HCT116 (cell line): ENCODE measurements around the gene GPR157. TPM values are rescaled to one million over a fixed set of nuclear protein-coding genes. Genes with fewer than 3 reads are reported as not detected.

Experiments
- ATAC-seq: fragments of 200-7000 bp; cut with Tn5 transposase; 2 replicates; pipeline ENCODE4 v1.9.1; 2020; ENCODE audit warnings: mild to moderate bottlenecking, moderate library complexity
- BruUV-seq: library from RNA; stranded (reverse); fragments of 400-500 nt; replicated peaks from 2 replicates; lab custom pipeline; 2021; lab: Mats Ljungman, UMichigan
- CTCF ChIA-PET: fragments of 300-600 bp; sonication (Branson Sonifier 250); formaldehyde crosslinking; loops from one replicate; lab custom pipeline; 2021; ENCODE audit warnings: antibody characterized with exemption; lab: Charles Lee
- POLR2A ChIA-PET: fragments of 300-600, 350-600 bp; sonication (Branson Sonifier 250); formaldehyde crosslinking; loops from one replicate; lab custom pipeline; 2021; ENCODE audit warnings: antibody characterized with exemption; lab: Charles Lee
- RAD21 ChIA-PET, 2 experiments: fragments of 300-600 bp; sonication (Branson Sonifier 250); formaldehyde crosslinking; loops; one replicate each; lab custom pipeline; 2023; ENCODE audit warnings: low total read pairs in 2 of 2; ENCODE audit not compliant: uncharacterized antibody in 2 of 2, unreplicated experiment in 2 of 2, low non-redundant PET in 1 of 2; lab: Charles Lee
- DNase-seq: peaks from one replicate; pipeline ENCODE4 v3.0.0-alpha.2; 2010; ENCODE audit warnings: low read depth, low spot score
- H2AFZ ChIP-seq: fragments of 200-600 bp; shearing (Covaris generic), sonication (generic); 2 replicates; pipeline ENCODE4 v1.6.1; 2017; ENCODE audit warnings: low read depth, mixed run types, mixed read lengths, antibody characterized with exemption, low read length; ENCODE audit not compliant: poor library complexity, severe bottlenecking
- H3K27ac ChIP-seq: 2 replicates; pipeline ENCODE4 v1.5.1; 2012; ENCODE audit warnings: low read depth, low read length
- H3K27me3 ChIP-seq: fragments of 200-600 bp; sonication (generic); 2 replicates; pipeline ENCODE4 v1.6.1; 2016; ENCODE audit warnings: mixed run types, low read length, mixed read lengths; ENCODE audit not compliant: insufficient read depth
- H3K36me3 ChIP-seq, 2 experiments: fragments of 200-500 bp in 1 of 2; fragments of 200-600 bp in 1 of 2; sonication (Bioruptor generic) in 1 of 2; sonication (generic) in 1 of 2; 2 replicates each; pipeline versions ENCODE4 v1.5.1 to v1.6.1; 2014 to 2016; ENCODE audit warnings: low read length in 2 of 2, inconsistent platforms in 1 of 2, mixed read lengths in 1 of 2, mixed run types in 1 of 2; ENCODE audit not compliant: insufficient read depth in 2 of 2, control insufficient read depth in 1 of 2
- H3K4me1 ChIP-seq, 2 experiments: fragments of 200-600 bp in 1 of 2; sonication (generic) in 1 of 2; 2 replicates each; pipeline versions ENCODE4 v1.5.1 to v1.6.1; 2012 to 2017; ENCODE audit warnings: low read length in 2 of 2, inconsistent platforms in 1 of 2, mild to moderate bottlenecking in 1 of 2, mixed read lengths in 1 of 2, mixed run types in 1 of 2, moderate library complexity in 1 of 2; ENCODE audit not compliant: insufficient read depth in 2 of 2, control insufficient read depth in 1 of 2
- H3K4me2 ChIP-seq: fragments of 200-600 bp; sonication (generic); 2 replicates; pipeline ENCODE4 v1.6.1; 2017; ENCODE audit warnings: mixed run types, low read length, mixed read lengths
- H3K4me3 ChIP-seq, 2 experiments: fragments of 200-600 bp in 1 of 2; sonication (generic) in 1 of 2; replicated peaks in 1 of 2; 2 replicates each; pipeline ENCODE4 v1.5.1; 2011 to 2016; ENCODE audit warnings: low read length in 2 of 2, control low read depth in 1 of 2, low read depth in 1 of 2, mild to moderate bottlenecking in 1 of 2, mixed read lengths in 1 of 2, mixed run types in 1 of 2
- H3K79me2 ChIP-seq: fragments of 200-600 bp; sonication (generic); 2 replicates; pipeline ENCODE4 v1.6.1; 2017; ENCODE audit warnings: mild to moderate bottlenecking, mixed run types, low read length, moderate library complexity, mixed read lengths; ENCODE audit not compliant: insufficient read depth
- H3K9ac ChIP-seq: fragments of 200-600 bp; sonication (generic); 2 replicates; pipeline ENCODE4 v1.6.1; 2016; ENCODE audit warnings: low read length, mixed read lengths
- H3K9me2 ChIP-seq: fragments of 200-600 bp; sonication (generic), shearing (Covaris generic); 2 replicates; pipeline ENCODE4 v1.6.1; 2017; ENCODE audit warnings: mixed run types, mild to moderate bottlenecking, moderate library complexity; ENCODE audit not compliant: insufficient read depth
- H3K9me3 ChIP-seq, 2 experiments: fragments of 200-500 bp in 1 of 2; fragments of 200-600 bp in 1 of 2; sonication (Bioruptor generic) in 1 of 2; sonication (generic) in 1 of 2; 2 replicates each; pipeline ENCODE4 v1.6.1; 2014 to 2017; ENCODE audit warnings: low read length in 2 of 2, mixed read lengths in 2 of 2, inconsistent platforms in 1 of 2, low read depth in 1 of 2, mild to moderate bottlenecking in 1 of 2, mixed run types in 1 of 2, moderate library complexity in 1 of 2; ENCODE audit not compliant: control insufficient read depth in 1 of 2, insufficient read depth in 1 of 2
- H4K20me1 ChIP-seq: fragments of 200-600 bp; sonication (generic), shearing (Covaris generic); 2 replicates; pipeline ENCODE4 v1.6.1; 2017; ENCODE audit warnings: mixed run types, mild to moderate bottlenecking, moderate library complexity; ENCODE audit not compliant: insufficient read depth
- CTCF ChIP-seq, 3 experiments: fragments of 200-600 bp in 1 of 3; sonication (generic) in 1 of 3; IDR thresholded peaks in 2 of 3; conservative IDR thresholded peaks in 1 of 3; 2 replicates each; pipeline ENCODE4 v1.5.1; 2012 to 2017; ENCODE audit warnings: low read depth in 2 of 3, low read length in 2 of 3, antibody characterized with exemption in 1 of 3, borderline replicate concordance in 1 of 3, control low read depth in 1 of 3, mild to moderate bottlenecking in 1 of 3, mixed read lengths in 1 of 3, mixed run types in 1 of 3, moderate library complexity in 1 of 3; ENCODE audit not compliant: insufficient read depth in 1 of 3
- FOSL1 ChIP-seq: IDR thresholded peaks from 2 replicates; pipeline ENCODE4 v1.6.1; 2012; ENCODE audit warnings: low read depth
- SRF ChIP-seq: IDR thresholded peaks from 2 replicates; pipeline ENCODE4 v1.6.1; 2012; ENCODE audit warnings: low read depth
- TCF7L2 ChIP-seq: IDR thresholded peaks from 2 replicates; pipeline ENCODE4 v1.7.0; 2011; ENCODE audit warnings: borderline replicate concordance, inconsistent platforms; ENCODE audit not compliant: insufficient read depth, insufficient read length; ENCODE audit errors: extremely low read depth
- YY1 ChIP-seq: IDR thresholded peaks from 2 replicates; pipeline ENCODE4 v1.6.1; 2011; ENCODE audit warnings: low read length, low read depth, moderate library complexity, mild to moderate bottlenecking; ENCODE audit not compliant: insufficient replicate concordance; ENCODE audit errors: extremely low read depth
- ZBTB33 ChIP-seq: IDR thresholded peaks from 2 replicates; pipeline ENCODE4 v1.6.1; 2011; ENCODE audit warnings: mild to moderate bottlenecking, low read length, moderate library complexity; ENCODE audit not compliant: insufficient replicate concordance; ENCODE audit errors: extremely low read depth
- ZNF274 ChIP-seq: fragments of 200-500 bp; sonication (Bioruptor generic); IDR thresholded peaks from 2 replicates; pipeline ENCODE4 v1.6.1; 2014; ENCODE audit warnings: mild to moderate bottlenecking, low read depth, low read length, inconsistent platforms
- intact Hi-C: fragments of 100-400 bp; cut with micrococcal nuclease; formaldehyde crosslinking; loops from 2 replicates; pipeline ENCODE4 v1.10.0; 2022
- total RNA-seq: library from RNA; stranded (reverse); gene quantifications from one replicate; pipeline ENCODE4 v1.2.1, GENCODE V29; 2021; ENCODE audit not compliant: unreplicated experiment

GPR157 gene
- total RNA-seq, 1 experiment from 2014 or later, result 7.7 TPM

DNA sequence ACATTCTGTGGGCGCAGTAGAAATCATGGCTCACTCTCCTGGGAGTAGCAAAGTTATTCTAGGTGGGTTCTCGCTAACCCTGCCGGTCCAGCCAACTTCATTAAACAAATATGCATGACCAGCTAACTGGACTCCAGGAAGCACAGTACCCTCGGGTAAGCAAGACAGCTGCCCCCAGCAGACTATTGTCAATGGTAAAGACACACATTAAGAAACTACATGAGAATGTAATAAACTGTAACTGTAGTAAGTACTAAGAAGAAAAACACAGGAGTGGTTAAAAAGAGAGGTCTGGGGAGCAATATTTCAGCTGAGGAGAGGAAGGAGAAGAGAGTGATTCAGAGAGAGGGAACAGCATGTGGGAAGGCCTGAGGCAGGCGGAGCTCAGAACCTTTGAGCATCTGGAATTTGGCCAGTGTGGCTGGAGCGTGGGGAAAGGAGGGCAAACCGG lies 66.9 kb downstream of the GPR157 start:
- BruUV-seq, result no TSS peak
- DNase-seq, result no peak
- Histone ChIP-seq H3K4me3 (no peak overlapping the region), H3K36me3 (no peaks in the 10 kb centered on the region), H3K9ac (no peak overlapping the region), H3K79me2 (no peaks in the 10 kb centered on the region), H3K27me3 (no peaks in the 10 kb centered on the region), H4K20me1 (no peaks in the 10 kb centered on the region), H3K9me3 (no peaks in the 10 kb centered on the region), H3K27ac (no peak overlapping the region), H2AFZ (no peak overlapping the region), H3K4me1 (peaks cover 0 to 8% of the 10 kb centered on the region in 2 experiments; a peak in 1 of 4 replicates), H3K4me2 (no peak overlapping the region), H3K9me2 (no peaks in the 10 kb centered on the region)
- no peak for TF ChIP-seq TCF7L2
- RAD21 ChIA-PET, result no interaction called here
- intact Hi-C loops, result no loop called here
- POLR2A ChIA-PET, result no interaction called here
- CTCF ChIA-PET, result no interaction called here
- ATAC-seq, result no peak

DNA sequence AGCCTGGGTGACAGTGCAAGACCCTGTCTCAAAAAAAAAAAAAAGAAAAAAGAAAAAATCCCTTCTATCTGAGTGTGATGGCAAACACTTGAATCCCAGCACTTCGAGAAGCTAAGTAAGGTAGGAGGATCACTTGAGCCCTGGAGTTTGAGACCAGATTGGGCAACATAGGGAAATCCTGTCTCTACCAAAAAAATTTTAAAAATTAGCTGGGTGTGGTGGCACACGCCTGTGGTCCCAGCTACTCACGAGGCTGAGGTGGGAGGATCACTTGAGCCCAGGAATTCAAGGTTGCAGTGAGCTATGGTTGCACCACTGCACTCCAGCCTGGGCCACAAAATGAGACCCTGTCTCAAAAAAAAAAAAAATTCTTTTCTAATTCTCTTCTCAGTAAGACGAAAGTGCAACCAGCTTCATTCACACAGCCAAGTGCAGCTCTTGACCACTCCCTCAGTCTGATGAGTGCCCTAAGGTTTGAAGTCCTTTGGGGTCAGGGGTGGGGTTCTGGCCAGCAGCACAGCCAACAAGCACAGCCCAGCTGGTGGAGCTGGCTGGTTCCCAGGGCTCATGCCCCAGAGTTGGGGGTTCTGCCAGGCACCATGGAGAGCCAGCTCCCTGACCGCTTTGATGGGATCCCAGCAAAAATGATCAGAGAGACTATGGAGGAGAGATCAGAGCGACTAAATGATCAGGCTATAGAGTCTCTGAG lies 67.5 kb downstream of the GPR157 start:
- Histone ChIP-seq H3K36me3 (no peaks in the 10 kb centered on the region), H3K9me2 (no peaks in the 10 kb centered on the region)
- TF ChIP-seq YY1 (no peak), CTCF (IDR thresholded peaks at IDR 0.05 in 2 of 3, conservative IDR thresholded peaks at IDR 0.05 in 1 of 3; ENCODE audit: borderline replicate concordance in 1 of 3, insufficient read depth in 1 of 3, low read depth in 2 of 3, low read length in 2 of 3) (no peak), ZNF274 (no peak), SRF (no peak), FOSL1 (no peak), ZBTB33 (no peak)
- TF ChIP-seq, all 23 proteins: peak for 0
- DNase-seq (no peak), ATAC-seq (no peak)
- H3K27ac ChIP-seq, result no peak overlapping the region
- ChIA-PET POLR2A (no interaction called here), RAD21 (interaction anchor here in 1 of 2 experiments (0.7 kb wide), 1 partner anchor 135 kb away, joined by 3 read pairs; no protein-coding TSS in a partner anchor), CTCF (no interaction called here)
- no peak overlapping the region for H2AFZ ChIP-seq
- H3K79me2 ChIP-seq, result no peaks in the 10 kb centered on the region
- H3K4me1 ChIP-seq, result peaks cover 0 to 8% of the 10 kb centered on the region in 2 experiments; a peak in 1 of 4 replicates
- intact Hi-C loops, result no loop called here
- no peak overlapping the region for H3K4me2 ChIP-seq
- no peaks in the 10 kb centered on the region for H3K27me3 ChIP-seq
- no peaks in the 10 kb centered on the region for H3K9me3 ChIP-seq
- no peak overlapping the region for H3K9ac ChIP-seq
- no peak overlapping the region for H3K4me3 ChIP-seq
- no peaks in the 10 kb centered on the region for H4K20me1 ChIP-seq
- no TSS peak for BruUV-seq
